Measurements from ENCODE around the gene KIZ.

KIZ gene

GRCh38 chr20:21203088-21203656 is 77.3 kb downstream of the KIZ start:
- Histone ChIP-seq H3K27me3 (no peaks in the 10 kb centered on the region), H3K4me3 (no peak overlapping the region), H3K36me3 (peaks cover 0 to 11% (median 7%) of the 10 kb centered on the region in 3 donors), H3K27ac (no peak overlapping the region), H3K4me1 (no peaks in the 10 kb centered on the region), H3K9me3 (no peaks in the 10 kb centered on the region)
- intact Hi-C loops (cut with DNase I; ENCODE audit: low total_unique reads), result no loop called here
- no peak for DNase-seq
- TF ChIP-seq, protein P1, sequence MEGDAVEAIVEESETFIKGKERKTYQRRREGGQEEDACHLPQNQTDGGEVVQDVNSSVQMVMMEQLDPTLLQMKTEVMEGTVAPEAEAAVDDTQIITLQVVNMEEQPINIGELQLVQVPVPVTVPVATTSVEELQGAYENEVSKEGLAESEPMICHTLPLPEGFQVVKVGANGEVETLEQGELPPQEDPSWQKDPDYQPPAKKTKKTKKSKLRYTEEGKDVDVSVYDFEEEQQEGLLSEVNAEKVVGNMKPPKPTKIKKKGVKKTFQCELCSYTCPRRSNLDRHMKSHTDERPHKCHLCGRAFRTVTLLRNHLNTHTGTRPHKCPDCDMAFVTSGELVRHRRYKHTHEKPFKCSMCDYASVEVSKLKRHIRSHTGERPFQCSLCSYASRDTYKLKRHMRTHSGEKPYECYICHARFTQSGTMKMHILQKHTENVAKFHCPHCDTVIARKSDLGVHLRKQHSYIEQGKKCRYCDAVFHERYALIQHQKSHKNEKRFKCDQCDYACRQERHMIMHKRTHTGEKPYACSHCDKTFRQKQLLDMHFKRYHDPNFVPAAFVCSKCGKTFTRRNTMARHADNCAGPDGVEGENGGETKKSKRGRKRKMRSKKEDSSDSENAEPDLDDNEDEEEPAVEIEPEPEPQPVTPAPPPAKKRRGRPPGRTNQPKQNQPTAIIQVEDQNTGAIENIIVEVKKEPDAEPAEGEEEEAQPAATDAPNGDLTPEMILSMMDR (IDR thresholded peaks at IDR 0.05), result no peak

GRCh38 chr20:21206584-21206983 is 80.7 kb downstream of the KIZ start:
- H3K4me3 ChIP-seq, result no peak overlapping the region
- TF ChIP-seq, protein P1 (IDR thresholded peaks at IDR 0.05), result no peak
- DNase-seq, result no peak
- H3K4me1 ChIP-seq, result no peaks in the 10 kb centered on the region
- no peaks in the 10 kb centered on the region for H3K27me3 ChIP-seq
- H3K36me3 ChIP-seq, result peaks cover 0 to 16% (median 12%) of the 10 kb centered on the region in 3 donors
- H3K9me3 ChIP-seq, result no peaks in the 10 kb centered on the region
- no peak overlapping the region for H3K27ac ChIP-seq
- intact Hi-C loops (cut with DNase I; ENCODE audit: low total_unique reads), result no loop called here

GRCh38 chr20:21208999-21209398 is 83.1 kb downstream of the KIZ start:
- TF ChIP-seq, protein P1 (IDR thresholded peaks at IDR 0.05), result no peak
- Histone ChIP-seq H3K36me3 (peaks cover 4 to 25% (median 16%) of the 10 kb centered on the region in 3 donors), H3K9me3 (no peaks in the 10 kb centered on the region), H3K4me1 (no peaks in the 10 kb centered on the region), H3K27ac (no peak overlapping the region), H3K4me3 (no peak overlapping the region), H3K27me3 (no peaks in the 10 kb centered on the region)
- intact Hi-C loops (cut with DNase I; ENCODE audit: low total_unique reads), result no loop called here
- DNase-seq, result no peak

- H3K9me3 ChIP-seq, result no peaks in the 10 kb centered on the region
- H3K4me3 ChIP-seq, result no peak overlapping the region
- H3K27me3 ChIP-seq, result no peaks in the 10 kb centered on the region
- no peak for DNase-seq
- H3K36me3 ChIP-seq, result peaks cover 4 to 25% (median 16%) of the 10 kb centered on the region in 3 donors
- H3K4me1 ChIP-seq, result no peaks in the 10 kb centered on the region
- no peak overlapping the region for H3K27ac ChIP-seq
- TF ChIP-seq, protein P1 (IDR thresholded peaks at IDR 0.05), result no peak
- intact Hi-C loops (cut with DNase I; ENCODE audit: low total_unique reads), result no loop called here
These were observed 83.8 kb downstream of the KIZ start for GRCh38 chr20:21209668-21210067.

- H3K27me3 ChIP-seq, result no peaks in the 10 kb centered on the region
- no peak overlapping the region for H3K4me3 ChIP-seq
- H3K4me1 ChIP-seq, result no peaks in the 10 kb centered on the region
- no peak overlapping the region for H3K27ac ChIP-seq
- TF ChIP-seq, protein P1 (IDR thresholded peaks at IDR 0.05), result no peak
- H3K9me3 ChIP-seq, result no peaks in the 10 kb centered on the region
- intact Hi-C loops (cut with DNase I; ENCODE audit: low total_unique reads), result no loop called here
- peaks cover 11 to 26% (median 13%) of the 10 kb centered on the region in 3 donors for H3K36me3 ChIP-seq
- DNase-seq, result no peak
These were observed 87.8 kb downstream of the KIZ start for GRCh38 chr20:21213691-21214090.

- intact Hi-C loops (cut with DNase I; ENCODE audit: low total_unique reads), result no loop called here
These were observed 88.5 kb downstream of the KIZ start for GRCh38 chr20:21214431-21214830.

More at GRCh38 chr20:21214431-21214830, 88.5 kb downstream of the KIZ start:
- Histone ChIP-seq H3K27ac (no peak overlapping the region), H3K36me3 (peaks cover 11 to 26% (median 13%) of the 10 kb centered on the region in 3 donors), H3K4me3 (no peak overlapping the region), H3K4me1 (no peaks in the 10 kb centered on the region), H3K27me3 (no peaks in the 10 kb centered on the region), H3K9me3 (no peaks in the 10 kb centered on the region)
- no peak for DNase-seq
- TF ChIP-seq, protein P1 (IDR thresholded peaks at IDR 0.05), result no peak

All from tibial artery (tissue), 4 donors.